Measurements from ENCODE around the gene KIF21A.
"Not testable (repeated sequence)": the region's sequence is repeated elsewhere in the genome, so short reads cannot be mapped to it uniquely, and the experiment has no call there.

KIF21A gene

DNA sequence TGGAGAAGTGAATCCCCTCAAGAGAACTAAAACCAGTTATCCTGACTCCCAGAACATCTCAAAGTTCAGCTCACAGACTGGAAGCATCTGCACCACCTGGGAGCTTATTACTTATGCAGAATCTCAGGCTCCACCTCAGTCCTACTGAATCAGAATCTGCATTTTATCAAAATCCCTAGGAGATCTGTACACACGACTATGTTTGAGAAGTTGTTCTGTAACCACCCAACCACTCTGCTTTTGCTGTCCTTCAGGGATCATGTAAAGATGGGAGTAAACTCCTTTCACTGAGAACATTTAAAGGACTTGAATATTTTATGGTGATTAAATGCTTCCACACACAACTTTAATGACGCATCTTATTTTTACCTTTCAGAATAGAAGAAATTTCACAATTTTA is 98.0 kb downstream of the KIF21A start:
- DNase-seq (ENCODE audit: low read depth) = no peak

- DNase-seq (ENCODE audit: low read depth) = no peak
Measured at GRCh38 chr12:39343665-39344064, 99.3 kb downstream of the KIF21A start.

- DNase-seq (ENCODE audit: low read depth) = no peak
Measured at GRCh38 chr12:39341761-39342160, 101.2 kb downstream of the KIF21A start.

DNA sequence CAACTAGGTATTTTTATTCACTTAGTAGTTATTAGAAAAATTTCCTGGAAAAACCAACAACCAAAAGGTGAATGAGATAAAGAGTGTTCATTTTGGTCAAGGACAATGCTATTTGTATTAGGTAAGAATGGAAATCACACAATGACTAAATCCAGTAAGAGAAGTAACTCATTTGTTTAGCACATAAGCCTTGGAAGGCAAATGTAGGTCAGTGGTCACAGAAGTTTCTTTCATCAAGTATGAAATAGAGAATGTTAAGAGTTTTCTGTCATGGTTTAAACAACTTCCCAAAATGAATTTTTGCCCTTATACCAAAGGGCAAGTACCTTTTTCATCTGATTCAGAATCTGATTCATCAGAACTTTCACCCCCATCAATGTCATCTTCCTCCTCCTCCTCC is 101.7 kb downstream of the KIF21A start:
- DNase-seq (ENCODE audit: low read depth) = peak; percentile 61

DNA sequence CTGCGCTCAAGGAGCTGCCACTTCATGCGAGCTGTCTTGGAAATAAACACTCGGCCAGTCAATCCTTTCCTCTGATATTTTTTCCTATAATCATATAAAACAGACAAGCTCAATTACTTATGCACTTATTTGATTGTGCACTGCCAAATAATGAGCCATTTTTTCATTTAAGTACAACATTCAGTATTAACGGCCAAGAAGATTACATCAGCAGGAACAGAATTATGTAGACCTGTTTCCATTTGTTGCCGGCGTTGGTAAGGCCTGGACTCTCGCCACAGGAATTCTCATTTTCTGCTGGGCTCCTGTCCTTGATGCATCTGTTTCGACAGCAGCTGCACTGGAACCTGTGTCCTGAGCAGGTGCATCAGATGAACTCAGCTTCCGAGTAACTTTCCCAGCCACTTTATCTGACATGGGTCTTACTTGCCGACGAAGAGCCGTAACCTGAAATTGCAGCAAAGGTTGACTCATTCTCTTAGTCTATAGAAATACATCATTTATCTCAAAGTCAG is 110.2 kb downstream of the KIF21A start:
- DNase-seq (ENCODE audit: low read depth) = no peak

GRCh38 chr12:39331539-39332261 is 111.2 kb downstream of the KIF21A start:
- no peak for DNase-seq (ENCODE audit: low read depth)

DNA sequence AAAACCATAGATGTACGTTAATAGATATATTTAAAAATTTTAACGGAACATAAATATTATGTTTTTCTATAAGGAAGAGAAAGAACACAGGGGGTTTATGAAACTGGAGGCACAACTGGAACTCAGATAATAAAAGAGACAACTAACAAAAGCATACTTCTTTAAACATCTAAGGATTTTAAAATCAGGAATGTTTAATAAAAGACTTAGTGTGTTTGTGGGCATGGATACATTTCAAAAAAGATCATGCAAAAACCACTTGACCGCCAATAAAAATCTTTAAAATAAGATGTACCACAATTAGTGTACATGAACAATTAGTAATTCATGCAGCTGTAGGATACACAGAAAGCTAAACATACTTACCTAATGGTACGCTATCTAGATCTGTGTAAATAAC is 113.0 kb downstream of the KIF21A start:
- DNase-seq (ENCODE audit: low read depth) = no peak

GRCh38 chr12:39329018-39329417 is 113.9 kb downstream of the KIF21A start:
- DNase-seq (ENCODE audit: low read depth) = no peak

- DNase-seq (ENCODE audit: low read depth) = no peak
Measured at GRCh38 chr12:39327965-39328364, 115.0 kb downstream of the KIF21A start.

- no peak for DNase-seq (ENCODE audit: low read depth)
Measured at GRCh38 chr12:39327510-39327909, 115.4 kb downstream of the KIF21A start.

DNA sequence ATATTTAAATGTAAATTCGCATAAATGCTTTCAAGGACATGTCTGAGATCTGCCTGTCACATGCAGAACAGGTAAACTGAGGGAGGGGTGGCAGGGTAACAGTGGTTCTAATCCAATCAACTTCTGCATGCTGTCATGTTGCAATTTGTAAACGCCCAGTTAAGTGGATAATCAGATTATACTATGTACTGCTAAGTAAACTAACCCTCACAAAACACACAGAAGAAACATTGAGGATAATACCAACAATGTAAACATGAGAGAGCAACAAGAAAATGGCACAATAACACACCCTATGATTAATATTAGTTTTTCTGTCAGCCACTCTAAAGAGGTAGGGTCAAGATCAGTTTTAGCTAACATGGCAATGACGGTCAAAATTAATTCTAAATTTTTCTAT is 123.7 kb downstream of the KIF21A start:
- DNase-seq (ENCODE audit: low read depth) = no peak

DNA sequence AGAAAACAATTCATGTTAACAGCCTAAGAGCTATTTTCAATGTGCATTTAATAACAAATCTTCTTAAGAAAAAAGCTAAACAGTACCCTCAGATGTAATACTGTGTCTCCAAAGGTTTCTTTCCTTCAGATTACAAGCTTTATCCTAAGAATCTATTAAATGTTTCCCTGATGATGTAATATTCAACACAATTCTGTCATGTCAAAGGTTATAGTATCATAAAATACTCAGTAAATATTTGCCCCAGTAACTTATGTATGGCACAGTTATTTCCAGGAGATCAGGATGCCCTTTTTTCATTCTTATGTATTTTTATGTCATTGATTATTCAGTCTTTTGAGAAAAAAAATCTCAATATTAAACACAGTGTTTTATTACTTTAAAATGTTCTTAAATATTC is 128.4 kb downstream of the KIF21A start:
- DNase-seq (ENCODE audit: low read depth) = no peak

DNA sequence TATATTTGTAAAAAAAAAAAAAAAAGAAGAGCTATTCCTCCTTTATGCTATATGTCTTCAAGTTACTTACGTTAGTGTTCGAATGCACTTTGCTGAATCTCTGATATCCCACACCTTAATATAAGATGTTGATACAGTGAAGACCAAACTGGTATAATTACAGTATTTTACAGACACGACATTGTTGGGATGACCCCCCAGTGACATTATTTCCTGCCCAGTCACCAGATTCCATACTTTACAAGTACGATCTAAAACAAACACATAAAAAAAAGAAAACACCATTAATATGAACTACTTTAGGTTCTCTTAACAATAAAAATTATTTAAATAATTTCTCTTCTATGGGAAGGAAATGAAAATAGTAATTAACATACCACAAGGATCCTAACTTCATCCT is 133.4 kb downstream of the KIF21A start:
- DNase-seq (ENCODE audit: low read depth) = no peak

DNA sequence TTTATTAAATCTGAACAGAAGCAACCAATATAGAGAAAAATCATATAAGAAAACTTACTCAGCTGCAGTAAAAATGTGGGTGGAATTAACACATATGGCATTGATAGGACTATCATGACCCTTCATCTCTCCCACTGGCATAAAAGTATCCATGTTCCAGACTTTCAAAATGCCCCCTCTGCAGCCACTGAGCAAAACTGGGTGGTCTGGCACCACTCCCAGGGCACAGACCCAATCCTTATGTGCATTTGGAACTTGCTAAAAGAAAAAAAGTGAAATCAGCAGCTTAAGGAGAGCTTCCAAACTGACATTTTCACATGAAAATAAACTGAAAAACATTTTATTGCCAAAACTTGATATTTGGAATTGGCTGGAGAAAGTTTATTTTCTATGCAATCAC is 141.5 kb downstream of the KIF21A start:
- DNase-seq (ENCODE audit: low read depth) = no peak

- DNase-seq (ENCODE audit: low read depth) = peak; percentile 34
Measured at GRCh38 chr12:39300799-39301198, 142.1 kb downstream of the KIF21A start.

DNA sequence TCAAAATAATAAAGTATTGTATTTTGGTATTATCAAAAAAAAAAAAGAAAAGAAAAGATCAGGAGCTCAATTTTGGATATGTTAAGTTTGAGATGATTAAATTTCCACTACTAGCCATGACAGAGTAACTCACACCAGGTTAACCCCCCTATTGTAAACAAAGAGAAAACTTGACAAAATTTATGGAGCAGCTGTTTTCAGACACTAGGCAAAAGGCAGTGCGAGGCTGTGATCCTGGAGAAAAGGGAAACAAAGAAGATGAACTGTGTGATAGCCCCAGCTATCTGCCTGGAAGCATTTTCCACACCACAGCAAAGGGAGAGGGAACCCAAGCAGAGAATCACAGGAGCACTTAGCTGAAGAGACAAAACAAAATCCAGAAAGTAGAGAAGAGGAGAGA is 145.0 kb downstream of the KIF21A start:
- no peak for DNase-seq (ENCODE audit: low read depth)

GRCh38 chr12:39296496-39296895 is 146.4 kb downstream of the KIF21A start:
- no peak for DNase-seq (ENCODE audit: low read depth)

GRCh38 chr12:39295593-39295992 is 147.3 kb downstream of the KIF21A start:
- not testable (repeated sequence) for DNase-seq (ENCODE audit: low read depth)

DNA sequence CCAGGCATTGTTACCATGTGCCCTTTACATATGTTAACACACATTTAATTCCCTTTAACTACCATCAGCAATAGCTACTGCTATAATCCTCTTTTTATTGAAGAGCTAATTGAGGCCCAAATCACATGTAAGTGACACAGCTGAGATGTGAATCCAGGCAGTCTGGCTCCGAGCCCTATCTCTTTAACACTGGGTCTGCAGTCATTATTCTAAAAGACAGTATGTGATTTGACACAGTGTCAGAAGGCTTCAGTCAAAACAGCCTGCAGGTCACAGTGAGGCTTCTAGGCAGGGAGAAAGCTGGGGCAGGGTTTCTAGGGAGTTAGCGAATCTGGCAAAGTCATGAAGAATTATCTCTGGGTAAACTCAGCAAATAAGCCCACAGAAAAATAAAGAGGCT is 148.2 kb downstream of the KIF21A start:
- DNase-seq (ENCODE audit: low read depth) = no peak

GRCh38 chr12:39292125-39292630 is 150.7 kb downstream of the KIF21A start:
- DNase-seq (ENCODE audit: low read depth) = no peak

DNA sequence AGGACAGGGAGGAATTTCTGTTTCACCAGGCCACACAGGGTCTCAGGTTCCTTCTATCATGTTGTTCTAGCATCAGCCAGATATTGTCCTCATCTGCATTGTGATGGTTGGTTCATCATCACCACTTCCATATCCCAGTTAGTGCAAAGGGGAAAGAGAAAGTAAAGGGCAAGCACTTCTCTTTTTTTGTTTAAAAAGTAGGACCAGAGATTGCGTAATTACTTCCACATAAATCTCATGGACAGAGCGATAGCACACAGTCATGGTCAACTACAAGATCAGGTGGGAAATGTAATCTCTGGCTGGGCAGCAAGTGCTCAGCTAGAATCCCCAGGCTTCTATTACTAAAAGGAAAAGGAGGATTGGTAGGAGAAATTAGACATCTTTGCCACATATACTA is 155.1 kb downstream of the KIF21A start:
- peak; percentile 67 for DNase-seq (ENCODE audit: low read depth)

DNA sequence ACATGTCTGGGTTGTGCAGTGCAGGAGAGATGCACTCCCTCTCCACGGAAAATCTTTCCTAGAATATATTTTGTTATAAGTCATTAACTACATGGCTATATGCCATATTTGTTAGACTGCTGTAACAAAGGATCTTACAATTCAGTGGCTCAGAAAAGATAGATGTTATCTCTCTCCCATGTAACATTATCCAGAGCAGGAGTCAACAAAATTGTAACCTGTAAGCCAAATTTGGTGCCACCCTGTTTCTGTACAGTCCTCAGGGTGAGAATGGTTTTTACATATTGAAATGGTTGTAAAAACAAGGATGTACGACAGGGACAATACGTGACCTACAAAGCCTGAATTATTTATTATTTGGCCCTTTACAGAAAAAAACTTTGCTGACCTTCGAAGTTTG is 155.5 kb downstream of the KIF21A start:
- no peak for DNase-seq (ENCODE audit: low read depth)

- no peak for DNase-seq (ENCODE audit: low read depth)
Measured at GRCh38 chr12:39278426-39278825, 164.5 kb downstream of the KIF21A start.

- peak; percentile 52 for DNase-seq (ENCODE audit: low read depth)
Measured at GRCh38 chr12:39277416-39277815, 165.5 kb downstream of the KIF21A start.
